Urinary bladder (tissue), 4 donors: ENCODE measurements around the gene ZDHHC16. TPM values are rescaled to one million over a fixed set of nuclear protein-coding genes. Genes with fewer than 3 reads are reported as not detected.
A peak's percentile ranks its signal among the peaks of the same experiment; 100 is the strongest.
"Not testable (repeated sequence)": the region's sequence is repeated elsewhere in the genome, so short reads cannot be mapped to it uniquely, and the experiment has no call there.

Experiments
- DNase-seq: peaks from one replicate; pipeline ENCODE4 v3.0.0-alpha.2; 2015; ENCODE audit errors: extremely low spot score
- H3K27ac ChIP-seq: one replicate; pipeline ENCODE4 v1.5.1; 2013; ENCODE audit warnings: low read depth, mild to moderate bottlenecking, moderate library complexity
- H3K36me3 ChIP-seq: one replicate; pipeline ENCODE4 v1.6.1; 2013; ENCODE audit warnings: mild to moderate bottlenecking, moderate library complexity; ENCODE audit not compliant: insufficient read depth
- H3K4me1 ChIP-seq: one replicate; pipeline ENCODE4 v1.6.1; 2013; ENCODE audit warnings: mild to moderate bottlenecking, moderate library complexity; ENCODE audit not compliant: insufficient read depth
- H3K4me3 ChIP-seq: one replicate; pipeline ENCODE4 v1.5.1; 2013; ENCODE audit warnings: low read depth, low read length
- WGBS: extraction: QIAGEN DNeasy Blood & Tissue Kit; methylation state at CpG from one replicate; pipeline ENCODE4 v1.1.7; 2013; 5-methylcytosine and 5-hydroxymethylcytosine counted together
- polyA plus RNA-seq: library from polyadenylated mRNA; stranded (reverse); fragments of 200-250 nt; gene quantifications from one replicate; pipeline ENCODE4 v1.2.3, GENCODE V29; 2013
- total RNA-seq: library from RNA; depleted of rRNA; stranded (reverse); fragments of >200 nt; gene quantifications from one replicate; pipeline ENCODE4 v1.2.3, GENCODE V29; 2014
- donor health status: healthy with polysubstance abuse.
- donor health status: healthy.

Gene ZDHHC16
- total and polyA plus RNA-seq, 2 donors = 23.2 to 25.0 TPM

- DNase-seq = no peak
- 91% methylated on average over 6 of the region's 6 CpGs for WGBS
- Histone ChIP-seq H3K4me3 (no peak overlapping the region), H3K27ac (no peak overlapping the region), H3K36me3 (no peaks in the 10 kb centered on the region), H3K4me1 (no peaks in the 10 kb centered on the region)
Observed at GRCh38 chr10:97452352-97452751, 6.4 kb downstream of the ZDHHC16 start.

GRCh38 chr10:97454330-97455036 lies 8.5 kb downstream of the ZDHHC16 start:
- H3K36me3 ChIP-seq = no peaks in the 10 kb centered on the region

GRCh38 chr10:97456034-97456685 lies 10.2 kb downstream of the ZDHHC16 start:
- H3K36me3 ChIP-seq = peaks cover 2% of the 10 kb centered on the region
- no peak overlapping the region for H3K4me3 ChIP-seq
- no peaks in the 10 kb centered on the region for H3K4me1 ChIP-seq
- DNase-seq = no peak
- no peak overlapping the region for H3K27ac ChIP-seq
- WGBS = 67% methylated on average over 5 of the region's 5 CpGs

More at GRCh38 chr10:97454330-97455036, 8.5 kb downstream of the ZDHHC16 start:
- H3K4me3 ChIP-seq = no peak overlapping the region
- H3K4me1 ChIP-seq = no peaks in the 10 kb centered on the region
- H3K27ac ChIP-seq = no peak overlapping the region
- 74% methylated on average over 3 of the region's 3 CpGs for WGBS
- DNase-seq = peak; percentile 58

- Histone ChIP-seq H3K4me3 (no peak overlapping the region), H3K4me1 (no peaks in the 10 kb centered on the region), H3K27ac (no peak overlapping the region), H3K36me3 (peaks cover 2% of the 10 kb centered on the region)
- DNase-seq = no peak
- 72% methylated on average over 3 of the region's 3 CpGs for WGBS
Observed at GRCh38 chr10:97456686-97457065, 10.7 kb downstream of the ZDHHC16 start.

- 95% methylated on average over 7 of the region's 7 CpGs for whole genome bisulfite sequencing
- Histone ChIP-seq H3K4me1 (no peaks in the 10 kb centered on the region), H3K4me3 (no peak overlapping the region), H3K36me3 (peaks cover 3% of the 10 kb centered on the region), H3K27ac (no peak overlapping the region)
- no peak for DNase-seq
Observed at GRCh38 chr10:97459111-97459510, 13.1 kb downstream of the ZDHHC16 start.

GRCh38 chr10:97459933-97460332 lies 14.0 kb downstream of the ZDHHC16 start:
- no peak overlapping the region for H3K4me3 ChIP-seq
- DNase-seq = no peak
- no peaks in the 10 kb centered on the region for H3K4me1 ChIP-seq
- 76% methylated on average over 7 of the region's 7 CpGs for WGBS
- peaks cover 7% of the 10 kb centered on the region for H3K36me3 ChIP-seq
- H3K27ac ChIP-seq = no peak overlapping the region

GRCh38 chr10:97462309-97462708 lies 16.3 kb downstream of the ZDHHC16 start:
- H3K4me3 ChIP-seq = no peak overlapping the region
- WGBS = 94% methylated on average over 2 of the region's 2 CpGs
- peaks cover 13% of the 10 kb centered on the region for H3K36me3 ChIP-seq
- H3K4me1 ChIP-seq = no peaks in the 10 kb centered on the region
- no peak overlapping the region for H3K27ac ChIP-seq
- no peak for DNase-seq

GRCh38 chr10:97463363-97464132 lies 17.6 kb downstream of the ZDHHC16 start:
- WGBS = 84% methylated on average over 4 of the region's 4 CpGs
- H3K4me3 ChIP-seq = no peak overlapping the region
- H3K27ac ChIP-seq = no peak overlapping the region
- H3K4me1 ChIP-seq = no peaks in the 10 kb centered on the region
- peaks cover 13% of the 10 kb centered on the region for H3K36me3 ChIP-seq
- no peak for DNase-seq

GRCh38 chr10:97464226-97464625 lies 18.3 kb downstream of the ZDHHC16 start:
- Histone ChIP-seq H3K27ac (no peak overlapping the region), H3K4me3 (no peak overlapping the region), H3K4me1 (no peaks in the 10 kb centered on the region), H3K36me3 (peaks cover 15% of the 10 kb centered on the region)
- WGBS = 54% methylated on average over 1 of the region's 1 CpG
- no peak for DNase-seq

GRCh38 chr10:97465982-97466381 lies 20.0 kb downstream of the ZDHHC16 start:
- H3K27ac ChIP-seq = no peak overlapping the region
- H3K4me3 ChIP-seq = no peak overlapping the region
- no peaks in the 10 kb centered on the region for H3K4me1 ChIP-seq
- H3K36me3 ChIP-seq = peaks cover 12% of the 10 kb centered on the region
- DNase-seq = no peak
- WGBS = 89% methylated on average over 7 of the region's 7 CpGs

- peaks cover 12% of the 10 kb centered on the region for H3K36me3 ChIP-seq
- no peak overlapping the region for H3K4me3 ChIP-seq
- no peak for DNase-seq
- WGBS = 87% methylated on average over 4 of the region's 4 CpGs
- no peak overlapping the region for H3K27ac ChIP-seq
- no peaks in the 10 kb centered on the region for H3K4me1 ChIP-seq
Observed at GRCh38 chr10:97466755-97467154, 20.8 kb downstream of the ZDHHC16 start.

GRCh38 chr10:97468162-97468561 lies 22.2 kb downstream of the ZDHHC16 start:
- Histone ChIP-seq H3K4me1 (no peaks in the 10 kb centered on the region), H3K36me3 (peaks cover 12% of the 10 kb centered on the region), H3K27ac (no peak overlapping the region), H3K4me3 (no peak overlapping the region)
- WGBS = 72% methylated on average over 3 of the region's 3 CpGs
- no peak for DNase-seq

GRCh38 chr10:97468781-97469180 lies 22.8 kb downstream of the ZDHHC16 start:
- not testable (repeated sequence) for H3K27ac ChIP-seq, H3K4me1 ChIP-seq, H3K4me3 ChIP-seq, DNase-seq
- WGBS = 90% methylated on average over 12 of the region's 12 CpGs
- peaks cover 12% of the 10 kb centered on the region for H3K36me3 ChIP-seq

- Histone ChIP-seq H3K4me3 (no peak overlapping the region), H3K36me3 (peaks cover 5% of the 10 kb centered on the region), H3K4me1 (no peaks in the 10 kb centered on the region), H3K27ac (no peak overlapping the region)
- DNase-seq = no peak
- WGBS = 97% methylated on average over 4 of the region's 4 CpGs
Observed at GRCh38 chr10:97474918-97475317, 28.9 kb downstream of the ZDHHC16 start.
